AG10803 (cell line): ENCODE results near the gene LCN15.

ENCODE experiments used
- DNase-seq: peaks from one replicate; pipeline ENCODE4 v3.0.0; 2010; ENCODE audit warnings: low read depth
- H3K4me3 ChIP-seq: 2 replicates; pipeline ENCODE4 v1.5.1; 2011; ENCODE audit warnings: mild to moderate bottlenecking, low read length, control low read depth
- CTCF ChIP-seq: conservative IDR thresholded peaks from 2 replicates; pipeline ENCODE4 v1.5.1; 2011; ENCODE audit warnings: mild to moderate bottlenecking, low read length, control low read depth, inconsistent platforms

Gene LCN15

GRCh38 chr9:136751244-136751643 lies 13.1 kb downstream of the LCN15 start:
- no peak for TF ChIP-seq CTCF
- no peak for DNase-seq
- no peak overlapping the region for H3K4me3 ChIP-seq

- TF ChIP-seq CTCF: no peak
- no peak overlapping the region for H3K4me3 ChIP-seq
- no peak for DNase-seq
Observed at GRCh38 chr9:136750526-136750925, 13.8 kb downstream of the LCN15 start.

GRCh38 chr9:136748666-136749611 lies 15.4 kb downstream of the LCN15 start:
- H3K4me3 ChIP-seq: no peak overlapping the region
- DNase-seq: no peak
- TF ChIP-seq CTCF: no peak

DNA sequence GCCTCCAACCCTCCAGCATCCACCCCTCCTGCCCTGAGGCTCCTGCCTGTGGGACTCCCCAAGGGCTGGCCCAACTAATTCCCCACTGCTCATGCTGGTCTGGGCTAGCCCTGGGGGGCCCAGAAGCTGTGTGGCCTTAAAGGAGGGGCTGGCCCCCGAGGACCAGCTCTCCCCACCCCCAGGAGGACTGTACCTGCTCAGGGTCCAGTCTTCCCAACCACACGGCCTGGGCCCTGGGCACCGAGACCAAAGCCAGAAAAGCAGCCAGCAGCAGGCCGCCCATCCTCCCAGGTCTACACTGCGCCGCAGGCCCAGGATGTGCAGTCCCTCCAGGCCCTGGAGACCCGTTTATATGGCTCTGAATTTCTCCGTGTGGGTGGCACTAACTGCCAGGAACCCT lies 16.1 kb downstream of the LCN15 start, which contains the start of gene LCN6:
Gene LCN6 (minus strand): TSS at position 325 of the 400 bp plus-strand sequence. CDS start 42 bp downstream, at position 283.
- H3K4me3 ChIP-seq: no peak within 1 kb of the TSS
- no peak for TF ChIP-seq CTCF
- no peak for DNase-seq

DNA sequence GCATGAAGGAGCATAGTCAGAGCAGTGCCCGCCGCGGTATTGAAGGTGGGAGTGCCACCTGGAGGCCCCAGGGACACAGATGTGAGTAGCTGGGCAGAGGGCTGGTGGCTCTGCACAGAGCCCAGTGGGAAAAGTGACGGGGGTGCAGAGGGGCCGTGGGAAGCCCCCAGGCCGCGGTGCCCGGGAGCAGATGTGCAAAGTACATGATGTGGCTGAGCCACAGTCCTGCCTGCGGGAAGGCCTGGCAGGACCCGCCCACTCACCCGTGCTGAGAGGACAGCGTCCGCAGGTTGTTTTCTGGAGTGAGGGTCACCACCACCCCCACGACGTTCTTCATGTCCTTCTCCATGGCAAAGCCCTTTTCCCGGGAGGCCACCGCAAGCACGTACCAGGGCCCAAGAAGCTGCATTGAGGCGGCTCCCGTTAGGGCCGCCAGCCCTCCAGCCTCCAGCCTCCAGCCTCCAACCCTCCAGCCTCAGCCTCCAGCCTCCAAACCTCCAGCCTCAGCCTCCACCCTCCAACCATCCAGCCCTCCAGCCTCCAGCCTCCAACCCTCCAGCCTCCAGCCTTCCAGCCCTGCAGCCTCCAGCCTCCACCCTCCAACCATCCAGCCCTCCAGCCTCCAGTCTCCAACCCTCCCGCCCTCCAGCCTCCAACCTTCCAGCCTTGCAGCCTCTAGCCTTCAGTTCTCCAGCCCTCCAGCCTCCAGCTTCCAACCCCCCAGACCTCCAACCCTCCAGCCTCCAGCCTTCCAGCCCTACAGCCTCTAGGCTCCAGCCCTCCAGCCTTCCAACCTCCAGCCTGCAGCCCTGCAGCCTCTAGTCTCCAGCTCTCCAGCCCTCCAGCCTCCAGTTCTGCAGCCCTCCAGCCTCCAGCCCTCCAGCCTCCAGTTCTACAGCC lies 16.9 kb downstream of the LCN15 start:
- no peak for TF ChIP-seq CTCF
- no peak for DNase-seq

GRCh38 chr9:136746621-136747020 lies 17.7 kb downstream of the LCN15 start:
- TF ChIP-seq CTCF: no peak
- no peak overlapping the region for H3K4me3 ChIP-seq
- DNase-seq: no peak

More for the DNA sequence above, 16.9 kb downstream of the LCN15 start:
- H3K4me3 ChIP-seq: no peak overlapping the region
